ENCODE data around the gene GAGE12D. TPM values are rescaled to one million over a fixed set of nuclear protein-coding genes. Genes with fewer than 3 reads are reported as not detected.

GAGE12D gene
- total and polyA plus RNA-seq, 9 donors, result not detected

Small RNA genes lying within 50 kb of the gene (small RNA-seq; reads per million reads assigned to genes)
- not detected for gene GAGE12B

Other genes with a start within 250 kb of the GAGE12D start
- gene GAGE10, start 238.1 kb upstream of the GAGE12D start, total RNA-seq, result not detected
- not detected for gene GAGE10, start 238.1 kb upstream of the GAGE12D start, polyA plus RNA-seq
- not detected for gene GAGE12J, start 219.7 kb upstream of the GAGE12D start, total RNA-seq
- not detected for gene GAGE12J, start 219.7 kb upstream of the GAGE12D start, polyA plus RNA-seq
- under 1 TPM in 1 of 7 donors, not detected in 6; 0.69 TPM for gene GAGE13, start 210.2 kb upstream of the GAGE12D start, total RNA-seq
- gene GAGE13, start 210.2 kb upstream of the GAGE12D start, polyA plus RNA-seq, result not detected
- not detected for gene GAGE12C, start 9.6 kb upstream of the GAGE12D start, total RNA-seq
- gene GAGE12C, start 9.6 kb upstream of the GAGE12D start, polyA plus RNA-seq, result not detected
- not detected for gene GAGE12E, start 9.6 kb downstream of the GAGE12D start, total RNA-seq
- not detected for gene GAGE12E, start 9.6 kb downstream of the GAGE12D start, polyA plus RNA-seq
- gene GAGE12F, start 19.1 kb downstream of the GAGE12D start, total RNA-seq, result not detected
- gene GAGE12F, start 19.1 kb downstream of the GAGE12D start, polyA plus RNA-seq, result not detected
- not detected for gene GAGE12G, start 28.7 kb downstream of the GAGE12D start, total RNA-seq
- not detected for gene GAGE12G, start 28.7 kb downstream of the GAGE12D start, polyA plus RNA-seq
- not detected for gene GAGE12H, start 38.2 kb downstream of the GAGE12D start, total RNA-seq
- gene GAGE12H, start 38.2 kb downstream of the GAGE12D start, polyA plus RNA-seq, result not detected
- gene GAGE2A, start 47.8 kb downstream of the GAGE12D start, total RNA-seq, result not detected
- not detected for gene GAGE2A, start 47.8 kb downstream of the GAGE12D start, polyA plus RNA-seq
- gene GAGE1, start 57.3 kb downstream of the GAGE12D start, total RNA-seq, result 1 to 10 TPM in 1 of 7 donors, not detected in 6; 1.0 TPM
- not detected for gene GAGE1, start 57.3 kb downstream of the GAGE12D start, polyA plus RNA-seq
- gene PAGE1, start 154.3 kb downstream of the GAGE12D start, total RNA-seq, result not detected
- gene PAGE1, start 154.3 kb downstream of the GAGE12D start, polyA plus RNA-seq, result not detected